Activated CD4-positive, alpha-beta T cell treated with anti-CD3 and anti-CD28 coated beads, Interleukin-2, amount 50 U/mL, for 1 hour (primary cell): ENCODE results near the gene GRIN3A.
A peak's percentile ranks its signal among the peaks of the same experiment; 100 is the strongest.
"Not testable (repeated sequence)": the region's sequence is repeated elsewhere in the genome, so short reads cannot be mapped to it uniquely, and the experiment has no call there.

Experiments used
- DNase-seq: peaks from one replicate; pipeline ENCODE4 v3.0.0-alpha.2; 2020

Gene GRIN3A

GRCh38 chr9:101738566-101739183 lies at the start of gene GRIN3A:
Gene GRIN3A (minus strand): TSS chr9:101738647. CDS start chr9:101737979, 668 bp downstream.
- DNase-seq: no peak

DNA sequence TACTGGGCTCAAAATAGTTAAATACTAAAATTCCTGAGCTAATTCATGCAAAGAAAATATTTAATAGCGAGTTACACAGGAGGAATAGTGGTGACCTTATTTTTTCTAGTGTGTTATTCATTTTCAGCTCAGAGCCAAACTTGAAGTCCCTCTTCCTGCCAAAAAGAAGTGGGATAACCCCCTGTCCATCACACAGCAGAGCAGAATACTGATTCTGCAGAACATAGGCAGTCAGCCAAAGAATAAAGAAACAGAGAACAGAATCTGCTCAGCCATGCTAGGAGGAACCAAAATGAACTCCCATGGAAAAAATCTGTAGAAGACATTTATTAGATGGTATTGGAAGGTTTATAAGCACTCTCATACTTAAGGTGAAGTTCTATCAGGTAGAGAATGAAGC lies 49.4 kb upstream of the GRIN3A start:
- no peak for DNase-seq

DNA sequence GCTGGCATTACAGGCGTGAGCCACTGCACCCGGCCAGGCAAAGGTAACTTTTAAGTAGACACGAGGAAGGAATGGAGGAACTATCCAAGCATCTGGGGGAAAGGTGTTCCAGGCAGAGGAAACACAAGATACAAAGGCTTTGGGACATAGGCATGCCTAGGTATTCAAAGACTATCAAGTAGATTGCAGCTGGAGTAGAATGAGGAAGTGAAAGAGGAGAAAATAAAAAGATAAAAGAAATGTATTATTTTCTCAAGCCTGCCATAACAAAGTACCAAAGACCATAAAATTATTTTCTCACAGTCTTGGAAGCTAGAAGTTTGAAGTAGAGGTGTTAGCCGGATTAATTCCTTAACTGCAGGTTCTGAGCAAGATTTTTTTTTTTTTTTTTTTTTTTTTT lies 39.9 kb upstream of the GRIN3A start:
- no peak for DNase-seq

- DNase-seq: no peak
These were observed 26.0 kb upstream of the GRIN3A start for GRCh38 chr9:101764472-101764871.

GRCh38 chr9:101758304-101758930 lies 20.0 kb upstream of the GRIN3A start:
- no peak for DNase-seq

DNA sequence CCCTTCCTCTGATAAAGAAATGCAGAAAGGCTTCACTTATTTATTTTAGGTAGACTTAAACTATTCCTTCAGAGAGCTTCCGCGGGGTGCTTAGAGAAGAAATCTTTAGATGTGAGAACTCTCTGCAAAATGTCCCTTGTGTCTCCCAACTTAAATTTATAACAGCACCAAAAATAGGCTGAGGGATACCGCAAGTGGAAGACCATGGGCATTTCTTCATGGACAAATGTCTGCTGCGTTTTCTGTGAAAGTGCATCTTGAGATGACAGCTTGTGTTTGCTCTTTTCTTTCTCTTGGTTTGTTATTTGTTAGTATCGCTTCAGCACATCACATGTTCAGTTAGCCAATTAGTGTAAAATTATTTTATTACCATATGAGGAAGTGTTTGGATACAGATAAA lies 15.3 kb upstream of the GRIN3A start:
- no peak for DNase-seq

GRCh38 chr9:101751895-101752294 lies 13.4 kb upstream of the GRIN3A start:
- DNase-seq: no peak

DNA sequence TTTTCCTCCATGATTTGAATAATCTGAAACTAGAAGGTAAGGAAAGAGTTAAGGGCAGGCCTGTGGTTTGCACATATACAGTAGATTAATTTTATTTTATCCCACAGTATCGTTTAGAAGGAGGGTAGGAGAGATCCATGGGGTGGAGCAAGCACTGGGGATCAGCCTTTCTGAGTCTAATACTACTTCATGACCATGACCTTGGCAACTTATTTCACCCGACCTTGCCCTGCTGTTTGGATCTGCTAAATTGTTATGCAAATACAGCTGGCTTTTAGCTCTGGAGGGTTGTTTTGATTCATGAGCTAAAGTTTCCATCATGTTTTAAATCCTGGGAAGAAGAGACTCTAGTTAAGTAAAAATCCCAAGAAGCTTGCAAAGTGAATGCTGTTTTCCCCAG lies 864 bp upstream of the GRIN3A start:
- no peak for DNase-seq

DNA sequence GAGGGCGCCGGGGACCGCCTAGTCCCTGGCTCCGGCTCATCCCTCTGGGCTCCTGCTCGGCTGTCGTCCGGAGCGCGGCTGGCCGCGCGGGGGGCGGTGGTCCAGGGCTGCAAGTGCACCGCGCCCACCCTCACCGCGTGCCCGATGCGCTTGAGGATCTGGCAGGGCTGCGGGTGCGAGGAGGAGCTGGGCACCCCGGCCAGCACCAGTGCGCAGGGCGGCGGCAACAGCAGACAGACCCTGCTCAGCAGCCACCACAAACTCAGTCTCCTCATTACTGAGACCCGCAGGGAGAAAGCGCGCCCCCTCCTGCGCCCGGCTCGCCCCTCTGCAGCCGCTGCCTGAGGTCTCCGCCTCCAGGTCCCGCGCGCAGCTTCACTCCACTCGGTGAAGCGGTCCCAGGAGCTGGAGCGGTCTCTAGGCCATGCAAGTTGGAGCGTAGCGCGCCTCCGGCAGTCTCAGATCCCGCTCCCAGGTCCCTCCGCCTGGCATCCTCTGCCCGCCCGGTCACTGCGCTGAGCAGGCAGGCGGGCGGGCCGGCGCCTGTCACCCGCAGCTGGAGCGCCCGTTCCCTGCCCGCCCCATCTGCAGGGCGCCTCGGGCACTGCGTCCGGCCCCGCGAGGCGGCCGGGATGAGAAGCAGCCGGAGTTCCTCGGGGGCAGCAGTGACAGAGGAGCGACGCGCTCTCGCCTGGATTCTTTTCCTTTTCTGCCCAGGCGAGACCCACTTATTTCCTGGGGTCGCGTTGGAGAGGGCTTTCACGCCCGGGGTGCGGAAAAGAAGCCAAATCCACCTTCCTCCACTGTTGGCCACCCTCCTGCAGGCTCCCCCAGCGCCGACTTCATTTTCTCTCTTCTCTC lies 512 bp downstream of the GRIN3A start:
- DNase-seq: no peak

- no peak for DNase-seq
These were observed 1.2 kb downstream of the GRIN3A start for GRCh38 chr9:101737165-101737704.

- no peak for DNase-seq
These were observed 1.7 kb downstream of the GRIN3A start for GRCh38 chr9:101736717-101737116.

GRCh38 chr9:101731429-101731828 lies 7.0 kb downstream of the GRIN3A start:
- no peak for DNase-seq

GRCh38 chr9:101727612-101728524 lies 10.6 kb downstream of the GRIN3A start:
- no peak for DNase-seq

DNA sequence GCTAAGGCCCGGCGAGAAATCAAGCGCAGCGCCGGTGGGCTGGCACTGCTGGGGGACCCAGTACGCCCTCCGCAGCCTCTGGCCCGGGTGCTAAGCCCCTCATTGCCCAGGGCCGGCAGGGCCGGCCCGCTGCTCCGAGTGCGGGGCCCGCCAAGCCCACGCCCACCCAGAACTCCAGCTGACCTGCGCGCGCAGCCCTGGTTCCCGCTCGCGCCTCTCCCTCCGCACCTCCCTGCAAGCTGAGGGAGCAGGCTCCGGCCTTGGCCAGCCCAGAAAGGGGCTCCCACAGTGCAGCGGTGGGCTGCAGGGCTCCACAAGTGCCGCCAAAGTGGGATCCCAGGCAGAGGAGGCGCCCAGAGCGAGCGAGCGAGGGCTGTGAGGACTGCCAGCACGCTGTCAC lies 14.2 kb downstream of the GRIN3A start:
- DNase-seq: not testable (repeated sequence)

DNA sequence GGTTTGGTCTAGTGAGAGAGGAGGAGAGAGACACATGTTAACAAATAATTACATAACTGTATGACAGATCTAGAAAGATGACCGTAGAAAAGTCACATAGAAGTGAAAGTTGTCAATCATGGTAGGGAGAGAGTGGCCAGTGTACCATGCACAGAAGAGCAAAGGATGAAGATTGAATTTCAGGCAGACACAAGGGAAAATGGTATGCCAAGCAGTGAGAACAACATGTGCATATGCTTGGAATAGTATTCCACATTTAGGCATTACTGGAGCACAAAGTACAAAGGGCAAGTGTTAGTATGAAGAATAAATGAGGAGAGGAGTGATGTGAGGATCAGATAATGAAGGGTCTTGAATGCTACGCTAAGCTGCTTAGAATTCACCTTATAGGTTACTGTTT lies 20.3 kb downstream of the GRIN3A start:
- DNase-seq: no peak

GRCh38 chr9:101716629-101717028 lies 21.8 kb downstream of the GRIN3A start:
- no peak for DNase-seq

- DNase-seq: peak; percentile 10
These were observed 27.0 kb downstream of the GRIN3A start for GRCh38 chr9:101711330-101711941.

DNA sequence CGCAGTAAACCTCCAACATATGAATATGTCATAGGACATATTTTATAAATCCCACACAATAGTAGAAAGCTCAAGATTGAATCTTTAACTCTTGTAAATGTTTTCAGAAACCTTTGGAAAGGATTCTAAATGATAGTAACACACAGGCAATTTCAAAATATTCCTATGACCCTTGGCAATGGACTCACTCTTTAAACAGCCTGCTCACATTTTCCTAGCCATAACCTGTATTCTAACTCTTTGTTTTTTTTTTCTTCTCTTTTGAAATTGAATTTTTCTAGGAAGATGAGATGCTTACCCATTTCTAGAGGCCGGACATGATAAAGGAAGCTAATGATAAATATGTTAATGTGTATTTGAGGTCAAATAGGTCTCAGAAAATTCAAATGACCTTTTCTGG lies 29.6 kb downstream of the GRIN3A start:
- DNase-seq: no peak

DNA sequence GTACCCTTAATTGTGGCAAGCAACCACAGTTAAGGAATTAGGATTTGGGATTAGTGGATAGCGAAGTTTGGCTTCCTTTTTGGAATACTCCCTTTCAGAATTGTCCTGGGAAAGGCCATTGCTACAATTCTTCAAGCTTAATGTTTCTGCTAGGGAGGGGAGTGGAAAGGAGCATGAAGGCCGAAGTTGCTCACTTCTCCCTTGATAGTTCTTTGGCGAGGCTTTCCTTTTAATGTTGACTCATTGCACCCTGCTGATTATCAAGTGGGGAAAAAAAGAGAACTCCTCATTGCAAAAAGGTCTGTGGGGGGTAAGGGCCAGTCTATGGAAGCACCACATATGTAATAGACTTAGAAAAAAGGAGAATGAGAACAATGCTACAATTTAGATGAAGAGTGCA lies 30.7 kb downstream of the GRIN3A start:
- DNase-seq: no peak

GRCh38 chr9:101706997-101707396 lies 31.4 kb downstream of the GRIN3A start:
- DNase-seq: no peak

GRCh38 chr9:101706261-101706798 lies 32.1 kb downstream of the GRIN3A start:
- no peak for DNase-seq

GRCh38 chr9:101705135-101705661 lies 33.2 kb downstream of the GRIN3A start:
- peak; percentile 16 for DNase-seq
